Endothelial cell (in vitro differentiated cells): ENCODE measurements around the gene MORN3. TPM values are rescaled to one million over a fixed set of nuclear protein-coding genes. Genes with fewer than 3 reads are reported as not detected.
"Not testable (repeated sequence)": the region's sequence is repeated elsewhere in the genome, so short reads cannot be mapped to it uniquely, and the experiment has no call there.

Experiments
- DNase-seq: peaks from one replicate; pipeline ENCODE4 v3.0.0; 2021; ENCODE audit warnings: low spot score
- H3K27ac Mint-ChIP-seq: one replicate; pipeline ENCODE4 v1.8.0; 2021; ENCODE audit warnings: mixed read lengths, inconsistent platforms; ENCODE audit not compliant: unreplicated experiment
- H3K27me3 Mint-ChIP-seq: one replicate; pipeline ENCODE4 v1.8.0; 2021; ENCODE audit warnings: mild to moderate bottlenecking, moderate library complexity, mixed read lengths, inconsistent platforms; ENCODE audit not compliant: unreplicated experiment
- H3K36me3 Mint-ChIP-seq: one replicate; pipeline ENCODE4 v1.8.0; 2021; ENCODE audit warnings: mild to moderate bottlenecking, low read depth, mixed read lengths, inconsistent platforms; ENCODE audit not compliant: unreplicated experiment
- H3K4me1 Mint-ChIP-seq: one replicate; pipeline ENCODE4 v1.8.0; 2021; ENCODE audit warnings: mild to moderate bottlenecking, mixed read lengths, inconsistent platforms; ENCODE audit not compliant: unreplicated experiment
- H3K4me3 Mint-ChIP-seq: one replicate; pipeline ENCODE4 v1.8.0; 2021; ENCODE audit warnings: mild to moderate bottlenecking, mixed read lengths, inconsistent platforms; ENCODE audit not compliant: unreplicated experiment
- H3K9me3 Mint-ChIP-seq: one replicate; pipeline ENCODE4 v1.8.0; 2021; ENCODE audit warnings: mixed read lengths, inconsistent platforms; ENCODE audit not compliant: unreplicated experiment
- CTCF ChIP-seq: fragments of 200-600 bp; sonication (generic); IDR thresholded peaks from one replicate; pipeline ENCODE4 v1.5.0; 2021; ENCODE audit warnings: antibody characterized with exemption; ENCODE audit not compliant: unreplicated experiment
- total RNA-seq: library from RNA; stranded (reverse); fragmentation: NEBNext Ultra II Directional; extraction: Animal tissue kit (Norgen Biotek cat#: 25700); gene quantifications from one replicate; pipeline ENCODE4 v1.2.1, GENCODE V29; 2021; ENCODE audit not compliant: unreplicated experiment

MORN3 gene
- total RNA-seq, 1 donor from 2014 or later, result 1.2 TPM

DNA sequence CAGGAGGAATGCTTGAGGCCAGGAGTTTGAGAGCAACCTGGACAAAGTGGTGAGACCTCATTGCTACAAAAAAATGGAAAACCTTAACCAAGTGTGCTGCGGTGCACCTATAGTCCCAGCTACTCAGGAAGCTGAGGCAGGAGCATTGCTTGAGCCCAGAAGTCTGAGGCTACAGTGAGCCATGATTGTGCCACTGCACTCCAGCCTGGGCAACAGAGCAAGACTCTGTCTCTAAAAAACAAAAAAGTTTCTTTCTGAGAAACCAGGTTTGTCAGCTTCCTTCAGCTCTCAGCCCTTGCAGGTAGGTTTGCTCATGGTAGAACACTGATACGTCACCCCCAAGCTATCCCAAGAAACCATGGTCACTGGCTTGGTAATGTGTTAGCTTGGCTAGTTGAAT, 20.0 kb upstream of the MORN3 start:
- no peak overlapping the region for H3K27ac Mint-ChIP-seq
- TF ChIP-seq CTCF, result no peak
- peaks cover 2% of the 10 kb centered on the region for H3K4me1 Mint-ChIP-seq
- no peaks in the 10 kb centered on the region for H3K27me3 Mint-ChIP-seq
- H3K9me3 Mint-ChIP-seq, result no peaks in the 10 kb centered on the region
- DNase-seq, result no peak
- no peak overlapping the region for H3K4me3 Mint-ChIP-seq
- no peaks in the 10 kb centered on the region for H3K36me3 Mint-ChIP-seq

DNA sequence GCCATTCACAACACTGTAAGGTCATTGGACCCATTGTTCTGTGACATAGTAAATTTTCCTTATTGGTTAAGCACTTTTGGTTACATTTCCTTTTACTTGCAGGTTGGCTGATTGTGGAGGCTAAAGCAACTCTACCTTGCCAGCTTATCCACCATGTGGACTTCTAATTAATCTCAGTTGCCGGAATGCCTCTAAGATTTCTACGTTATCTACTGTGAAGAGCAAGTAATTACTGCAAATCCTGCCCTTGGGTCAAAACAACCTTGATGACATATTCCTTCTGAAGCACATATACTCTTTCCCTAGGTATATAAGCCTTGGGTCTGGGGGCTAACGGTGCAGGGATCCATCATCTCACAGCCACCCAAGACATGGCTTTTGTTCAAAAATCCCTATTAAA, 19.5 kb upstream of the MORN3 start:
- peaks cover 2% of the 10 kb centered on the region for H3K4me1 Mint-ChIP-seq
- no peaks in the 10 kb centered on the region for H3K9me3 Mint-ChIP-seq
- DNase-seq, result no peak
- no peak for TF ChIP-seq CTCF
- no peaks in the 10 kb centered on the region for H3K36me3 Mint-ChIP-seq
- no peak overlapping the region for H3K4me3 Mint-ChIP-seq
- no peak overlapping the region for H3K27ac Mint-ChIP-seq
- no peaks in the 10 kb centered on the region for H3K27me3 Mint-ChIP-seq

DNA sequence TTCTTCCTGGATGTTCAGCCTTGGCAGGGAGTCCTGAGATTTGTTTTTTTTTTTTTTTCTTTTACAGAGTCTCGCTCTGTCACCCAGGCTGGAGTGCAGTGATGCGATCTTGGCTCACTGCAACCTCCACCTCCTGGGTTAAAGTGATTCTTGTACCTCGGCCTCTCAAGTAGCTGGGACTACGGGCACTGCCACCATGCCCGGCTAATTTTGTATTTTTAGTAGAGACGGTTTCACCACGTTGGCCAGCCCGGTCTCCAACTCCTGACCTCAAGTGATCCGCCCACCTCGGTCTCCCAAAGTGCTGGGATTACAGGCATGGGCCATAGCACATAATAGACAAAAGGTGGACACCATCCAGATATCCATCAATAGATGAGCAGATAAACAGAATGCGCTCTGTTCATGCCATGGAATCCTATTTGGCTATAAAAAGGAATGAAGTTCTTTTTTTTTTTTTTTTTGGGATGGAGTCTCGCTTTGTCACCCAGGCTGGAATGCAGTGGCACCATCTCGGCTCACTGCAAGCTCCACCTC, 10.3 kb upstream of the MORN3 start:
- not testable (repeated sequence) for H3K4me1 Mint-ChIP-seq, H3K27ac Mint-ChIP-seq, H3K9me3 Mint-ChIP-seq, H3K36me3 Mint-ChIP-seq, H3K27me3 Mint-ChIP-seq, DNase-seq, H3K4me3 Mint-ChIP-seq

- no peak overlapping the region for H3K27ac Mint-ChIP-seq
- no peaks in the 10 kb centered on the region for H3K36me3 Mint-ChIP-seq
- H3K4me3 Mint-ChIP-seq, result no peak overlapping the region
- no peaks in the 10 kb centered on the region for H3K9me3 Mint-ChIP-seq
- DNase-seq, result no peak
- H3K4me1 Mint-ChIP-seq, result no peaks in the 10 kb centered on the region
- no peak for TF ChIP-seq CTCF
- H3K27me3 Mint-ChIP-seq, result no peaks in the 10 kb centered on the region
These were observed 9.4 kb upstream of the MORN3 start for GRCh38 chr12:121678716-121679300.

DNA sequence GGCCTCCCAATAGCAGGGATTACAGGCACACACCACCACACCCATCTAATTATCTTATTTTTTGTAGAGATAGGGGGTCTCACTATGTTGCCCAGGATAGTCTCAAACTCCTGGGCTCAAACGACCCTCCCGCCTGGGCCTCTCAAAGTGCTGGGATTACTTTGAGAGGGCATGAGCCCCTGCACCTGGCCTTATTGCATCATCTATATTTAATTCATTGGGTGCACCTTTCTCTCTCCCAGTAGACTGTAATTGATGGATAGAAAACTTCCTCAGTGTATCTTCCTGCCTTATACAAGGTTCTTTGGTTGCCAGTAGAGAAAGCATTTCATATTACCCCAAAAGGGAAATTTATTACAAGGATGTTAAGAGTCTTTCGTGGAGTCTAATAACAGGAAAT, 8.9 kb upstream of the MORN3 start:
- Mint-ChIP-seq H3K9me3 (no peaks in the 10 kb centered on the region), H3K4me1 (peaks cover under 1% of the 10 kb centered on the region), H3K36me3 (no peaks in the 10 kb centered on the region), H3K27ac (no peak overlapping the region), H3K4me3 (no peak overlapping the region), H3K27me3 (peaks cover 2% of the 10 kb centered on the region)
- DNase-seq, result no peak
- no peak for TF ChIP-seq CTCF
